ENCODE data around the gene RPS6KA2.

The RPS6KA2 gene

DNA sequence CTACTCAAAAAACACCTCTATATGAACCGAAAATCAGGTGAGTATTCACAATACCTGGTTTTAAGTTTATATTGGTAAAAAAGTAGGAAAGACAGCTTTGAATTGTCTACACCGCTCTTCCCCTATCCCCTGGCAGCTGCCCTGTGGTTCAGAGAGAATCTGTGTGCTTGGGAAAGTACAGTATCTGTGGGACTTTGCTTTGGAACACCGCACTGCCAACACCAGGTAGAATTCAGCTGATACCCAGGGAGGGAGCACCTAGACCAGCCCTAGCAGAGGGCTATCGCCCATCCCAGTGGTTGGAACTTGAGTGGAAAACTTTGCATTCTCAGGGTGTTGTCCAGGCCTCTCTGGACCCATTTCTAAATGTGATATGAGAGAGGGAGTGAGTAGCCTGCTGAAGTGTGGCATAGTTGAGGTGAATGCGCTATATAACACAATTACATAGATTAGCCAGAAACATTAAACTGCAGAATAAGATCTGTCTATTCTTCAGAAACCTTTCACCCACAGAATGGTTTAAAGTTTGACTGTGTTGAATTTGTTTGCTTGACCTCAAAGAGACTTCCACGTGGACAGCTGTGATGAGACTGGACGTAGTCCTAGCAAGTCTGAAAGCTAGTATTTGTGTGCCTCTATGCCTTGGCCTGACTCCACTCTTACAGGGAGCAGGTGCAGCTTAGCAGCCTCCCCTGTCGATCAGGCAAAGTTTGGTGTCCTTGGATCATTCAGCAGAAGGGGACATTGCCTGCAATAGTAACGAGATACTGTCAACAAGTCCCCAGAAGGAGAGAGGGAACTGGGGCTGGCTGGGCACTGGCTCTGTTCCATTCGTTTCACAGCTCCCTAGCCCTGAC is 232.8 kb downstream of the RPS6KA2 start:
- no peak for TF ChIP-seq CTCF (IDR thresholded peaks at IDR 0.05)

GRCh38 chr6:166393535-166393823 is 233.6 kb downstream of the RPS6KA2 start:
- TF ChIP-seq CTCF (IDR thresholded peaks at IDR 0.05), result no peak

DNA sequence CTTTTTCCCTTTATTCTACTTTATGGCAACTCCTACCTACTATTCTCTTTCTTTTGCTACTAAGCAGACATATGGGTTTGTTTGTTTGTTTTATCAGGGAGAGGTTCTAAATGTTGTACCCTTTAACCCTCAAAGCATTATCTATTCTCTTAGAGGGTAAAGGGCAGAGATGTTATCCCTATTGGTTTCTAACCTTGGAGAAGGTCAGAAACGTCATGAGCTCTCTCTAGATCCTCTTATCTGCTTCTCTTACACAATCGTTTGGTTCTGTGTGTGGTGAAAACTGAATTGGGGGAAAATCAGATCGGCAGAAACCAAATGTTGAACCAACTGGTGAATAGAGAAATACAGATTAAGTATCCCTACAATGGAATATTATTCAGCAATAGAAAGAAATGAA is 237.9 kb downstream of the RPS6KA2 start:
- no peak for TF ChIP-seq CTCF (IDR thresholded peaks at IDR 0.05)

GRCh38 chr6:166388290-166389004 is 238.6 kb downstream of the RPS6KA2 start:
- no peak for TF ChIP-seq CTCF (IDR thresholded peaks at IDR 0.05)

DNA sequence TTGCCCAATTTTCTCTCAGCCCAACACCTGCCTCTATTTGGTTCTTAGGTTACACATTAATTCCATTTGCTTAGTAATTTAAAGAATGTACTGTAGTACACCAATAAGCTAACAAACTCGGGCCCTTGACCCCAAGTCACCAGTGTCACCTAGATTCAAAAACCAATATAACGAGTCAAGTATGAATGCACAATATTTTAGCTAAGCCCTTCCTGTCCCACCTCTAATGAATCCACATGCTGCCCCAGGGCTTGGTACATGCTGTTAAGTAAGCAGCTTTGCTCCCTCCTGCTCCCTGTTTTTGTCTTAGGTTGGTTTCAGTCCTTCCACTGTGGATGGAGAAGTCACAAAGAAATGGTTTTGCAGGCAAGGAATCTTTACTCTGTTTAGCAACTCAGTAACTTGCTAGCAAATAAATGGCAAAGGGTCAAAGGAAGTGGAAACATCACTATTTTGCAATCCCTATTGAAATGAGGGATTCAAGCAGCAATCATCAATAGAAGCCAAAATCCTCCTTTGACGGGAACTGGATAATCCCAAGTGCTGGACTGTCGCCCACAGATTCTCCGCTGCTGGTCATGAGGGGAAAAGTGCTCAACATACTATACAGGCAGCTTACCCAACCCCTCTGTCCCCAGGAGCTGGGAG is 239.3 kb downstream of the RPS6KA2 start:
- no peak for TF ChIP-seq CTCF (IDR thresholded peaks at IDR 0.05)

GRCh38 chr6:166386111-166386510 is 240.9 kb downstream of the RPS6KA2 start:
- no peak for TF ChIP-seq CTCF (IDR thresholded peaks at IDR 0.05)

- TF ChIP-seq CTCF (IDR thresholded peaks at IDR 0.05), result no peak
These were observed 243.9 kb downstream of the RPS6KA2 start, which contains the start of gene MPC1 for GRCh38 chr6:166382933-166383801. MPC1 (minus strand) TSS chr6:166382940; CDS start chr6:166382876, 64 bp downstream.

Measured in LNCAP (cell line).